Ascending aorta (tissue), 2 donors: ENCODE measurements around the gene UQCRH. TPM values are rescaled to one million over a fixed set of nuclear protein-coding genes. Genes with fewer than 3 reads are reported as not detected.

Experiments
- DNase-seq, 2 donors: peaks; one replicate each; pipeline ENCODE4 v3.0.0-alpha.2; 2019; ENCODE audit warnings: low spot score in 2 of 2
- H3K27ac ChIP-seq, 2 donors: fragments of 200-600 bp; sonication (generic); one replicate each; pipeline ENCODE4 v1.5.1; 2016 to 2017; ENCODE audit warnings: mild to moderate bottlenecking in 1 of 2
- H3K27me3 ChIP-seq: fragments of 200-600 bp; sonication (generic); one replicate; pipeline ENCODE4 v1.5.1; 2017
- H3K36me3 ChIP-seq, 2 donors: fragments of 200-600 bp; sonication (generic); one replicate each; pipeline ENCODE4 v1.5.1; 2016
- H3K4me1 ChIP-seq, 2 donors: fragments of 200-600 bp; sonication (generic); one replicate each; pipeline ENCODE4 v1.5.1; 2016 to 2017; ENCODE audit warnings: mild to moderate bottlenecking in 1 of 2
- H3K4me3 ChIP-seq, 2 donors: fragments of 200-600 bp; sonication (generic); one replicate each; pipeline ENCODE4 v1.5.1; 2016 to 2017; ENCODE audit warnings: mild to moderate bottlenecking in 1 of 2
- H3K9me3 ChIP-seq, 2 donors: fragments of 200-600 bp; sonication (generic); one replicate each; pipeline ENCODE4 v1.5.1; 2016
- CTCF ChIP-seq, 3 experiments: fragments of 200-600 bp in 2 of 3; fragments of 450-650 bp in 1 of 3; sonication (generic) in 2 of 3; IDR thresholded peaks; one replicate each; pipeline ENCODE4 v1.5.1; 2016 to 2019; ENCODE audit warnings: antibody characterized with exemption in 3 of 3, mild to moderate bottlenecking in 1 of 3, moderate library complexity in 1 of 3
- intact Hi-C: fragments of 100-400 bp; cut with DNase I; formaldehyde crosslinking; loops from one replicate; pipeline ENCODE4 v1.15.1; 2023
- total RNA-seq: library from RNA; depleted of rRNA; stranded (reverse); fragments of >200 nt; gene quantifications from one replicate; pipeline ENCODE4 v1.1.0, GENCODE V29; 2016

The UQCRH gene
- total RNA-seq, 1 donor from 2014 or later = 120 TPM

- Histone ChIP-seq H3K36me3 (no peaks in the 10 kb centered on the region), H3K4me3 (no peak overlapping the region), H3K4me1 (no peaks in the 10 kb centered on the region), H3K27me3 (no peaks in the 10 kb centered on the region), H3K27ac (no peak overlapping the region), H3K9me3 (no peaks in the 10 kb centered on the region)
- no peak for TF ChIP-seq CTCF (IDR thresholded peaks at IDR 0.05)
- no peak for DNase-seq
- intact Hi-C loops = no loop called here
Measured at GRCh38 chr1:46268578-46268977, 34.9 kb upstream of the UQCRH start.

- TF ChIP-seq CTCF (IDR thresholded peaks at IDR 0.05) = no peak
- H3K4me1 ChIP-seq = no peaks in the 10 kb centered on the region
- no peak overlapping the region for H3K27ac ChIP-seq
- H3K27me3 ChIP-seq = no peaks in the 10 kb centered on the region
- H3K36me3 ChIP-seq = peaks cover 17 to 19% of the 10 kb centered on the region in 2 donors
- DNase-seq = no peak
- no peaks in the 10 kb centered on the region for H3K9me3 ChIP-seq
- intact Hi-C loops = no loop called here
- no peak overlapping the region for H3K4me3 ChIP-seq
Measured at GRCh38 chr1:46274225-46275029, 29.1 kb upstream of the UQCRH start.

- no peak for DNase-seq
- Histone ChIP-seq H3K4me1 (no peaks in the 10 kb centered on the region), H3K27me3 (no peaks in the 10 kb centered on the region), H3K27ac (no peak overlapping the region), H3K4me3 (no peak overlapping the region), H3K36me3 (peaks cover 19 to 24% of the 10 kb centered on the region in 2 donors), H3K9me3 (no peaks in the 10 kb centered on the region)
- no peak for TF ChIP-seq CTCF (IDR thresholded peaks at IDR 0.05)
- intact Hi-C loops = no loop called here
Measured at GRCh38 chr1:46275030-46275337, 28.5 kb upstream of the UQCRH start.

GRCh38 chr1:46277658-46278373 is 25.7 kb upstream of the UQCRH start:
- Histone ChIP-seq H3K9me3 (no peaks in the 10 kb centered on the region), H3K36me3 (peaks cover 43 to 52% of the 10 kb centered on the region in 2 donors), H3K27ac (no peak overlapping the region), H3K27me3 (no peaks in the 10 kb centered on the region), H3K4me1 (no peaks in the 10 kb centered on the region), H3K4me3 (no peak overlapping the region)
- intact Hi-C loops = no loop called here
- no peak for TF ChIP-seq CTCF (IDR thresholded peaks at IDR 0.05)
- DNase-seq = no peak

GRCh38 chr1:46278807-46279206 is 24.7 kb upstream of the UQCRH start:
- Histone ChIP-seq H3K4me1 (no peaks in the 10 kb centered on the region), H3K27me3 (no peaks in the 10 kb centered on the region), H3K36me3 (peaks cover 45 to 62% of the 10 kb centered on the region in 2 donors), H3K27ac (no peak overlapping the region), H3K9me3 (no peaks in the 10 kb centered on the region), H3K4me3 (no peak overlapping the region)
- intact Hi-C loops = no loop called here
- no peak for TF ChIP-seq CTCF (IDR thresholded peaks at IDR 0.05)
- DNase-seq = no peak
